Measurements from ENCODE around the gene HIVEP1.

DNA sequence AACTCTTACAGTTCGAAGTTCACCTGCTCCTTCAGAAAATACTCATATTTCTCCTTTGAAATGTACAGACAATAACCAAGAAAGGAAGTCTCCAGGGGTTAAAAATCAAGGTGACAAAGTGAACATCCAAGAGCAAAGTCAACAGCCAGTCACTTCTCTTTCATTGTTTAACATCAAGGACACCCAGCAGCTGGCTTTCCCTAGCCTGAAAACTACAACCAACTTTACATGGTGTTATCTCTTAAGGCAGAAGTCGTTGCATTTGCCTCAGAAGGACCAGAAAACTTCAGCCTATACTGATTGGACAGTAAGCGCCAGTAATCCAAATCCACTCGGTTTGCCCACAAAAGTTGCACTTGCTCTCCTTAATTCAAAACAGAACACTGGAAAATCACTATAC, 113.3 kb downstream of the HIVEP1 start:
- TF ChIP-seq, protein P1, sequence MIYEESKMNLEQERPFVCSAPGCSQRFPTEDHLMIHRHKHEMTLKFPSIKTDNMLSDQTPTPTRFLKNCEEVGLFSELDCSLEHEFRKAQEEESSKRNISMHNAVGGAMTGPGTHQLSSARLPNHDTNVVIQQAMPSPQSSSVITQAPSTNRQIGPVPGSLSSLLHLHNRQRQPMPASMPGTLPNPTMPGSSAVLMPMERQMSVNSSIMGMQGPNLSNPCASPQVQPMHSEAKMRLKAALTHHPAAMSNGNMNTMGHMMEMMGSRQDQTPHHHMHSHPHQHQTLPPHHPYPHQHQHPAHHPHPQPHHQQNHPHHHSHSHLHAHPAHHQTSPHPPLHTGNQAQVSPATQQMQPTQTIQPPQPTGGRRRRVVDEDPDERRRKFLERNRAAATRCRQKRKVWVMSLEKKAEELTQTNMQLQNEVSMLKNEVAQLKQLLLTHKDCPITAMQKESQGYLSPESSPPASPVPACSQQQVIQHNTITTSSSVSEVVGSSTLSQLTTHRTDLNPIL (CRISPR knock-in tag; IDR thresholded peaks at IDR 0.05; ENCODE audit: low read depth): no peak
- no peak for TF ChIP-seq ZC3H10 (CRISPR knock-in tag; IDR thresholded peaks at IDR 0.05)
- no peak for TF ChIP-seq TCF4 (CRISPR knock-in tag; IDR thresholded peaks at IDR 0.05; ENCODE audit: borderline replicate concordance)
- no peak for TF ChIP-seq SNAI2 (CRISPR knock-in tag; IDR thresholded peaks at IDR 0.05)
- no peak for TF ChIP-seq CSDC2 (CRISPR knock-in tag; IDR thresholded peaks at IDR 0.05)
- no peak for TF ChIP-seq ZFP30 (CRISPR knock-in tag; IDR thresholded peaks at IDR 0.05)
- no peak for TF ChIP-seq RARB (CRISPR knock-in tag; IDR thresholded peaks at IDR 0.05)
- TF ChIP-seq GLIS3 (CRISPR knock-in tag; IDR thresholded peaks at IDR 0.05): no peak
- TF ChIP-seq, protein P2, sequence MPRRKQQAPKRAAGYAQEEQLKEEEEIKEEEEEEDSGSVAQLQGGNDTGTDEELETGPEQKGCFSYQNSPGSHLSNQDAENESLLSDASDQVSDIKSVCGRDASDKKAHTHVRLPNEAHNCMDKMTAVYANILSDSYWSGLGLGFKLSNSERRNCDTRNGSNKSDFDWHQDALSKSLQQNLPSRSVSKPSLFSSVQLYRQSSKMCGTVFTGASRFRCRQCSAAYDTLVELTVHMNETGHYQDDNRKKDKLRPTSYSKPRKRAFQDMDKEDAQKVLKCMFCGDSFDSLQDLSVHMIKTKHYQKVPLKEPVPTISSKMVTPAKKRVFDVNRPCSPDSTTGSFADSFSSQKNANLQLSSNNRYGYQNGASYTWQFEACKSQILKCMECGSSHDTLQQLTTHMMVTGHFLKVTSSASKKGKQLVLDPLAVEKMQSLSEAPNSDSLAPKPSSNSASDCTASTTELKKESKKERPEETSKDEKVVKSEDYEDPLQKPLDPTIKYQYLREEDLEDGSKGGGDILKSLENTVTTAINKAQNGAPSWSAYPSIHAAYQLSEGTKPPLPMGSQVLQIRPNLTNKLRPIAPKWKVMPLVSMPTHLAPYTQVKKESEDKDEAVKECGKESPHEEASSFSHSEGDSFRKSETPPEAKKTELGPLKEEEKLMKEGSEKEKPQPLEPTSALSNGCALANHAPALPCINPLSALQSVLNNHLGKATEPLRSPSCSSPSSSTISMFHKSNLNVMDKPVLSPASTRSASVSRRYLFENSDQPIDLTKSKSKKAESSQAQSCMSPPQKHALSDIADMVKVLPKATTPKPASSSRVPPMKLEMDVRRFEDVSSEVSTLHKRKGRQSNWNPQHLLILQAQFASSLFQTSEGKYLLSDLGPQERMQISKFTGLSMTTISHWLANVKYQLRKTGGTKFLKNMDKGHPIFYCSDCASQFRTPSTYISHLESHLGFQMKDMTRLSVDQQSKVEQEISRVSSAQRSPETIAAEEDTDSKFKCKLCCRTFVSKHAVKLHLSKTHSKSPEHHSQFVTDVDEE (CRISPR knock-in tag; IDR thresholded peaks at IDR 0.05): no peak
- TF ChIP-seq, protein P3, sequence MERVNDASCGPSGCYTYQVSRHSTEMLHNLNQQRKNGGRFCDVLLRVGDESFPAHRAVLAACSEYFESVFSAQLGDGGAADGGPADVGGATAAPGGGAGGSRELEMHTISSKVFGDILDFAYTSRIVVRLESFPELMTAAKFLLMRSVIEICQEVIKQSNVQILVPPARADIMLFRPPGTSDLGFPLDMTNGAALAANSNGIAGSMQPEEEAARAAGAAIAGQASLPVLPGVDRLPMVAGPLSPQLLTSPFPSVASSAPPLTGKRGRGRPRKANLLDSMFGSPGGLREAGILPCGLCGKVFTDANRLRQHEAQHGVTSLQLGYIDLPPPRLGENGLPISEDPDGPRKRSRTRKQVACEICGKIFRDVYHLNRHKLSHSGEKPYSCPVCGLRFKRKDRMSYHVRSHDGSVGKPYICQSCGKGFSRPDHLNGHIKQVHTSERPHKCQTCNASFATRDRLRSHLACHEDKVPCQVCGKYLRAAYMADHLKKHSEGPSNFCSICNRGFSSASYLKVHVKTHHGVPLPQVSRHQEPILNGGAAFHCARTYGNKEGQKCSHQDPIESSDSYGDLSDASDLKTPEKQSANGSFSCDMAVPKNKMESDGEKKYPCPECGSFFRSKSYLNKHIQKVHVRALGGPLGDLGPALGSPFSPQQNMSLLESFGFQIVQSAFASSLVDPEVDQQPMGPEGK (CRISPR knock-in tag; IDR thresholded peaks at IDR 0.05; ENCODE audit: borderline replicate concordance): no peak
- TF ChIP-seq ZNF70 (CRISPR knock-in tag; IDR thresholded peaks at IDR 0.05): no peak
- no peak for TF ChIP-seq ARNTL (CRISPR knock-in tag; IDR thresholded peaks at IDR 0.05; ENCODE audit: borderline replicate concordance, low read depth)
